Brain microvascular endothelial cell (primary cell): ENCODE results near the gene CCDC33.

Source experiments
- DNase-seq: peaks from one replicate; pipeline ENCODE4 v3.0.0-alpha.2; 2020
- H3K27ac ChIP-seq: fragments of 250-450 bp; sonication (Bioruptor Pico); 2 replicates; pipeline ENCODE4 v1.5.1; 2020; ENCODE audit warnings: mild to moderate bottlenecking, moderate library complexity
- H3K27me3 ChIP-seq: fragments of 250-450 bp; sonication (Bioruptor Pico); replicated peaks from 2 replicates; pipeline ENCODE4 v1.5.1; 2020; ENCODE audit warnings: mild to moderate bottlenecking
- H3K36me3 ChIP-seq: fragments of 250-450 bp; sonication (Bioruptor Pico); replicated peaks from 2 replicates; pipeline ENCODE4 v1.5.1; 2020; ENCODE audit warnings: mild to moderate bottlenecking
- H3K4me3 ChIP-seq: 2 replicates; pipeline ENCODE4 v1.5.1; 2011; ENCODE audit warnings: low read depth, mild to moderate bottlenecking, control low read depth, low read length, moderate library complexity
- in situ Hi-C: cut with HindIII; loops from 2 replicates; pipeline ENCODE4 v1.10.0; 2017; ENCODE audit warnings: low sequenced_read_pairs, low pct_ligation_motif_present
- TF ChIP-seq, protein P1 (sequence below): IDR thresholded peaks from 2 replicates; pipeline ENCODE4 v1.5.1; 2011; ENCODE audit warnings: low read depth, mild to moderate bottlenecking, moderate library complexity, low read length, control low read depth, inconsistent platforms; ENCODE audit errors: missing control alignments

The CCDC33 gene

DNA sequence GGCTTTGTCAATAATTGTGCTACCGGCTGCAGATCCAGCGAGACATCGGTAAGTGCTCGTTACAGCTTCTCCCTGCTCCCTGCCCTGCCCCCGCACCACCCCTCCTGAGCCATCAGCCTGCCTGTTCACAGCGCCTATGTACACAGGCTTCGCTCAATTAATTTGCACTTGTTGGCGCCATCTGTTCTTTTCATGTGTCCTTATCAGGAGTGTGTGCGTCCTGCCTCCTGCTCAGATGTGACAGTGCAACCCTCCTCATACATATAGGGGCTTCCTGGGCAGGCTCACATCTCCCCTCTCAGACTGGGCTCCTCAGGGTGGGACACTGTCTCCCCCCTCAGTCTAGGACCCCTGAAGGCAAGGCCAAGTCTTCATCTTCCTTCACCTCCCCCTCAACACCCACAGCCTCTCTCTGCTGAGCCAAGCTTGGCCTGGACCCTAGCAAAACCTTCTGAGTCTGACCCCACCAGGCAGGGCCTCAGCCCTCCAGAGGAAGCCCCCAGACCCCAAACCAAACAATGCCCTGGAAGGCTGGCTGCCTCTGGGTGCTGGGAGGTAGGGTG, 76.4 kb downstream of the CCDC33 start:
- no peaks in the 10 kb centered on the region for H3K36me3 ChIP-seq
- TF ChIP-seq, protein P1, sequence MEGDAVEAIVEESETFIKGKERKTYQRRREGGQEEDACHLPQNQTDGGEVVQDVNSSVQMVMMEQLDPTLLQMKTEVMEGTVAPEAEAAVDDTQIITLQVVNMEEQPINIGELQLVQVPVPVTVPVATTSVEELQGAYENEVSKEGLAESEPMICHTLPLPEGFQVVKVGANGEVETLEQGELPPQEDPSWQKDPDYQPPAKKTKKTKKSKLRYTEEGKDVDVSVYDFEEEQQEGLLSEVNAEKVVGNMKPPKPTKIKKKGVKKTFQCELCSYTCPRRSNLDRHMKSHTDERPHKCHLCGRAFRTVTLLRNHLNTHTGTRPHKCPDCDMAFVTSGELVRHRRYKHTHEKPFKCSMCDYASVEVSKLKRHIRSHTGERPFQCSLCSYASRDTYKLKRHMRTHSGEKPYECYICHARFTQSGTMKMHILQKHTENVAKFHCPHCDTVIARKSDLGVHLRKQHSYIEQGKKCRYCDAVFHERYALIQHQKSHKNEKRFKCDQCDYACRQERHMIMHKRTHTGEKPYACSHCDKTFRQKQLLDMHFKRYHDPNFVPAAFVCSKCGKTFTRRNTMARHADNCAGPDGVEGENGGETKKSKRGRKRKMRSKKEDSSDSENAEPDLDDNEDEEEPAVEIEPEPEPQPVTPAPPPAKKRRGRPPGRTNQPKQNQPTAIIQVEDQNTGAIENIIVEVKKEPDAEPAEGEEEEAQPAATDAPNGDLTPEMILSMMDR, result no peak
- in situ Hi-C loops, result loop anchor here (25.0 kb wide), 1 partner anchor 200 kb away; no protein-coding TSS in a partner anchor
- no peak overlapping the region for H3K4me3 ChIP-seq
- DNase-seq, result no peak
- no peak overlapping the region for H3K27ac ChIP-seq
- H3K27me3 ChIP-seq, result no peaks in the 10 kb centered on the region

DNA sequence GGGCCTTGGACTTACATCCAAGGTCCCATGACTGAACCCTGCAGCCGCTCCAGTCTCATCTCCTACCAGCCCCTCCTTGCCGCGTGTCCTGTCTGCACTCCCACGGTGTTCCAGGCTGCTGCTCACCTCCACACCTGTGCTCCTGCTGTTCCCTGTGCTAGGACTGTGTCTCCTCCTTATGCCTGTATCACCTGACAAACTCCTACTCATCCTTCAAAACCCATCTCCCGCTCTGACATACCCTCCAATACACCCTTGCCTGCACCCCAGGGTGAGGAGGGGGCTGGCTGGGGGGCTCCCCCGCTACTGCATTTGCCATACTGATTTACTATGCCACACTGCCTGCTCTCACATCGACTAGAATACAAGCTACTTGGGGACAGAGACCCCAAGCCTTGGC, 77.8 kb downstream of the CCDC33 start:
- in situ Hi-C loops, result loop anchor here (25.0 kb wide), 1 partner anchor 202 kb away; no protein-coding TSS in a partner anchor
- H3K27ac ChIP-seq, result no peak overlapping the region
- TF ChIP-seq, protein P1, result no peak
- DNase-seq, result no peak
- no peaks in the 10 kb centered on the region for H3K27me3 ChIP-seq
- no peak overlapping the region for H3K4me3 ChIP-seq
- H3K36me3 ChIP-seq, result no peaks in the 10 kb centered on the region

DNA sequence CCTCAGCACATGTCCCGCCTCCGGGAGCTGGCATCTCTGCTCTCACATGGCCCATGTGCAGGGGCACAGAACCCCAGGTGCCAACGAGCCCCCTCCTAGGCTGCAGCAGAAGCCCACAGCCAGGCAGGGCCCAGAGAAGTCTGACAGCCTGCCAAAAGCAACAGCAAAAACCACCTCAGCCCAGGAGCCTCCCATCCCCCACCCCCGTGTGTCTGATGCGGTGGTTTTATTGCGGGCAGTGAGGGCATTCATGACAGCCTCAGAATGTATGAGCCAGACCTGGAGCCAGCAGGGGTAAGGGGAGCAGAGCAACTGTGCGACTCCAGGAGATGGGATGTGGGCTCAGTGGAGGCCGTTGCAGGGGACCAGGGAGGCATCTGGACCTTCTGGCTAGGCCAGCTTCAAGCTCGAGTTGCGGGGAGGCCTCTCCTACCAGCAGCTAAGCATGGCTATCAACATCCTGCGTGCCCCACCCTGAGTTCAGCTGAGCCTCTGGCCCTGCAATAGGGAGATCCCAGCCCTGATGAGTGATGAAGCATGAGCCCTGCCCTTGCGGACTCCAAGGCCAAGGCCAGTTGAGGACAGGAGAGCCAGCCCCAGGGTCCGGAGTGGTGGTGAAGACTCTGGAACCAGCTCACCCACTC, 78.8 kb downstream of the CCDC33 start:
- H3K27ac ChIP-seq, result no peak overlapping the region
- no peaks in the 10 kb centered on the region for H3K36me3 ChIP-seq
- TF ChIP-seq, protein P1, result no peak
- in situ Hi-C loops, result loop anchor here (25.0 kb wide), 1 partner anchor 203 kb away; no protein-coding TSS in a partner anchor
- no peaks in the 10 kb centered on the region for H3K27me3 ChIP-seq
- DNase-seq, result no peak
- no peak overlapping the region for H3K4me3 ChIP-seq

DNA sequence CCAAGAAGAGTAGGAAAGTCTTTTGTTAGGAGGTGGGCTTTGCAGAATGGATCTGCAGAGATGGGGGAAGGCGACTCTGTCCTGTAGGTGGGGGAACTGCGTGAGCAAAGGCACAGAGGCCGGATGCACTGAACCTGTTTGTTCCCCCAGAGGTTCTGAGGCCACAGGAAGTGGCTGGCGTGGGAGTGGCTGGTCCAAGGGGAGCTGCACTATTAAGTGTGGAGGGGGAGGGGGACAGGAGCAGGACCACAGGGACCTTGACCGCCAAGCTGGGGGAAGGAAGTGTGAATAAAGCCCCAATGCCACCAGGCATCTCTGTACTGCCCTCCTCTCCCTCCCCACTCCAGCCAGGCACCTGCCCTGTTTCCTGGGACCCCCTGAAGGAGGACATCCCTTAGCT, 79.5 kb downstream of the CCDC33 start:
- in situ Hi-C loops, result loop anchor here (25.0 kb wide), 1 partner anchor 203 kb away; no protein-coding TSS in a partner anchor
- Histone ChIP-seq H3K36me3 (no peaks in the 10 kb centered on the region), H3K4me3 (no peak overlapping the region), H3K27me3 (no peaks in the 10 kb centered on the region), H3K27ac (no peak overlapping the region)
- no peak for DNase-seq
- TF ChIP-seq, protein P1, result peak; percentile 5

DNA sequence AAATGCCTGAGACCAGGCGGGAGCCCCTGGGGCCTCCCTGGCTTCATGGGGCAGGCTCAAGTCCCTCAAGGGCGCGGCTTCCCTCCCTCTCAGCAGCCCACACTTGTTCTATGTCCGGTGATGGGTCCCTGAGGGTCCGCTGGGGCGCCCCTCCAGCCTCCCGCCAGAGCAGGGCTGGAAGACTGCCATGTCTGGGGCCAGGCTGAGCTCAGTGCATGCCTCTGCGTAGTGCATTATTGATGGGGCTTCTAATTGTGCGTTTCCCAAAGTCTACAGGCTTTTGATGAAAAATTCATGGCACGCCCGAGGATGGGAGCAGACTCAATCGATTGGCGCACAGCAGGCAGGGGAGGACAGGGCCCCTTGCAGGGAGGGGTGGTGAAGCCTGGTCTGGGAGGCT, 80.0 kb downstream of the CCDC33 start:
- DNase-seq, result no peak
- TF ChIP-seq, protein P1, result no peak
- Histone ChIP-seq H3K36me3 (no peaks in the 10 kb centered on the region), H3K4me3 (no peak overlapping the region), H3K27ac (no peak overlapping the region), H3K27me3 (no peaks in the 10 kb centered on the region)
- in situ Hi-C loops, result loop anchor here (25.0 kb wide), 1 partner anchor 204 kb away; no protein-coding TSS in a partner anchor
